T47D (cell line): ENCODE data around the gene NME1.

Experiments used
- DNase-seq, 2 experiments: peaks; one replicate each; pipeline versions ENCODE4 v3.0.0 to v3.0.0-alpha.2; 2011 to 2012; ENCODE audit warnings: low read depth in 1 of 2, low spot score in 1 of 2
- JUND ChIP-seq: IDR thresholded peaks from 2 replicates; pipeline ENCODE4 v1.6.1; 2012; ENCODE audit warnings: low read depth
- in situ Hi-C: cut with HindIII; loops from 2 replicates; pipeline ENCODE4 v1.10.0; 2016; ENCODE audit warnings: low sequenced_read_pairs, low pct_unique_long_range_greater_than_20kb

Gene NME1

DNA sequence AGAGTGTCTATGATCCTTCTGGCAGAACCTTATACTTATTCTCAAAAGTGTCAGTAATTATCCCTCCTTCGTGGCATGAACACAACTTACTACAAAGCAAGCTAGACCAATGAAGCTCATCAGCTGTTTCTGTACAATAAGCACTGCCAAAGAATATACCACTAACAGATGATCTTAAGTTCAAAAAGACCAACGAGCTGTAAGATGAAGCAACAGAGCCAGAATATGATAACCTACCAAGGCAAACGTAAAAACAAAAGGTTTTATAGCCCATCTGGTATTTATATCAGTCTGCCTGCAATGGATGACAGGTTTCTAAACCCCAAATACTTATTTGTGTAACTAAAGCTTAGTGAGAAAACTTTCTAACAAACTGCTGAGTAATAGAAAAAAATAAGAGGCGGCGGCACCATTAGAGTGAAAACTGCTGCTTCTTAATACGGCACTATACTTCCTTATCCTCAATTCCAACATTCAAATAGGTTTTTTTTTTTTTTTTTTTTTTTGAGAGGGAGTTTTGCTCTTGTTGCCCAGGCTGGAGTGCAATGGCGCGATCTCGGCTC lies 35.0 kb downstream of the NME1 start:
- TF ChIP-seq JUND, result no peak
- DNase-seq, result no peak
- in situ Hi-C loops, result no loop called here

DNA sequence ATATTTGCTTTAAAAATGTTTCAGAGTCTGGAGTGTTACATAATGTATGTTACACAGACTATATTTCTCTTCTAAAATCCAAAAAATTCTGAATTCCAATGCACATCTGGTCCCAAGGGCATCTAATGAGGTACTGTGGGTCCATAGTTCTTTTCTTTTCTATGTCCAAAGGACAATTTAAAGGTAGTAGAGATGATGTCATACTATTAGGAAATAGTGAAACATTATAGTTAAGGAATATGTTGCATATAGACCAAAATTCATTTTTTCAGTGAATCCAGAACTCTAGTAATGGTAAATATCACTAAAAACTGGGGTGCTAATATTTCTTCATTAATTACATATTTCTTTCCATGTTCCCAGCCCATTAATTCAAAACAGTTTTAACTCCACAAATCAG lies 35.8 kb downstream of the NME1 start:
- TF ChIP-seq JUND, result no peak
- no peak for DNase-seq
- in situ Hi-C loops, result no loop called here

- TF ChIP-seq JUND, result no peak
- in situ Hi-C loops, result no loop called here
- DNase-seq, result no peak
Observed at GRCh38 chr17:51189628-51190027, 36.3 kb downstream of the NME1 start.

DNA sequence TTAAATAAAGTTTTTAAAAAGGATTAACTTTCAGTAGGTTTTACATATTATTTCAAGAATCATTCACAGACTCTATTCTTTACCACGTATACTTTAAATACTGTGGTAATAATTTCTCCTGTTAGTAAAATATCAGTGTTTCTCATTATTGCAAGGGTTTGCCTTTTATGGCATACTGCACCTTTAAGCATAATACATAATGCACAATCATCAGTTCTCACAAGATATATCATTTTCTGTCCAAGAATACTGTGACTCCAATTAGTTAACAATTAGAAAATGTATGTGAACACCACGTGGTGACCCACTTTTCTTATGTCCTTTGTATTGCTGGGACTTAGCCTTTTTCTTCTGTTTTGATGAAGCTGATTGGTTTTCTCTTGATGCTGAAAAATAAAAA lies 38.5 kb downstream of the NME1 start:
- DNase-seq, result no peak
- no peak for TF ChIP-seq JUND
- in situ Hi-C loops, result no loop called here

DNA sequence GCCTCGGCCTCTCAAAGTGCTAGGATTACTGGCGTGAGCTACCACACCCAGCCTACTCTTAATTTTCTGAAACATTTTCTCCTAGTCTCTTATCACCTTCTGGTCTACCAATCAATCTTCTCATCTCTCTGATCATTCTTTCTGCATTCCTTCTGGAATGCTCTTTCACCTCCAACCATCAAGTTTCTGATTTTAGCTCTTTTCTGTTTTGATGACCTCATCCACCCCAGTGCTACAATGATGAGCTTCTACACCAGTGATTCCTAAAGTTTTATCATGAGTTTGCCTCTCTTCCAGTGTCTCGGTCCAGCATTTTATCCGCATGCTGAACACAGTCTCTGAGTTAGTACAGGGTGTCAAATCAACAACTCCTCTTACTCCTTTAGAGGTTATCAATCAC lies 44.4 kb downstream of the NME1 start:
- TF ChIP-seq JUND, result no peak
- in situ Hi-C loops, result no loop called here
- no peak for DNase-seq

GRCh38 chr17:51200295-51200694 lies 46.9 kb downstream of the NME1 start:
- in situ Hi-C loops, result no loop called here
- DNase-seq, result no peak
- TF ChIP-seq JUND, result no peak

DNA sequence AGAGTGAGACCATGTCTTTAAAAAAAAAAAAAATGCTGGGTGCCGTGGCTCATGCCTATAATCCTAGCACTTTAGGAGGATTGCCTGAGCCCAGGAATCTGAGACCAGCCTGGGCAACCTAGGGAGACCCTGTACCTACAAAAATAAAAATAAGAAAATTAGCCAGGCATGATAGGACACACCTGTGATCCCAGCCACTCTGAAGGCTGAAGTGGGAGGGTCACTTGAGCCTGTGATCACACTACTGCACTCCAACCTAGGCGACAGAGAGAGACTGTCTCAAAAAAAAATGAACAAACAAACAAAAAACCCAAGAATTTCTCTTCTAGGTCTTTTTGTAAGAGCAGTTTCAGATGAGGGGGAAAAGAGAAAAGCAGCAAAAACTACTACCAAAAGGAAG lies 47.5 kb downstream of the NME1 start:
- in situ Hi-C loops, result no loop called here
- DNase-seq, result no peak
- TF ChIP-seq JUND, result no peak

GRCh38 chr17:51203838-51204237 lies 50.5 kb downstream of the NME1 start:
- no peak for DNase-seq
- no peak for TF ChIP-seq JUND
- in situ Hi-C loops, result no loop called here
